Measurements from ENCODE around the gene MUC5B.

The MUC5B gene

GRCh38 chr11:1234054-1234720, 11.3 kb downstream of the MUC5B start:
- no peak for TF ChIP-seq CTCF (IDR thresholded peaks at IDR 0.05; ENCODE audit: low read depth, low read length, missing control alignments)
- no peak overlapping the region for H3K4me3 ChIP-seq (replicated peaks; ENCODE audit: low read depth, low read length)
- DNase-seq (ENCODE audit: extremely low read depth, low read depth) = no peak

- H3K4me3 ChIP-seq (replicated peaks; ENCODE audit: low read depth, low read length) = no peak overlapping the region
- TF ChIP-seq CTCF (IDR thresholded peaks at IDR 0.05; ENCODE audit: low read depth, low read length, missing control alignments) = no peak
- DNase-seq (ENCODE audit: extremely low read depth, low read depth) = no peak
Measured at GRCh38 chr11:1234771-1235305, 12.0 kb downstream of the MUC5B start.

GRCh38 chr11:1235306-1235900, 12.5 kb downstream of the MUC5B start:
- H3K4me3 ChIP-seq (replicated peaks; ENCODE audit: low read depth, low read length) = no peak overlapping the region
- no peak for TF ChIP-seq CTCF (IDR thresholded peaks at IDR 0.05; ENCODE audit: low read depth, low read length, missing control alignments)
- no peak for DNase-seq (ENCODE audit: extremely low read depth, low read depth)

GRCh38 chr11:1235901-1236315, 13.0 kb downstream of the MUC5B start:
- no peak for TF ChIP-seq CTCF (IDR thresholded peaks at IDR 0.05; ENCODE audit: low read depth, low read length, missing control alignments)
- no peak for DNase-seq (ENCODE audit: extremely low read depth, low read depth)

GRCh38 chr11:1236316-1237127, 13.7 kb downstream of the MUC5B start:
- no peak overlapping the region for H3K4me3 ChIP-seq (replicated peaks; ENCODE audit: low read depth, low read length)
- no peak for TF ChIP-seq CTCF (IDR thresholded peaks at IDR 0.05; ENCODE audit: low read depth, low read length, missing control alignments)
- no peak for DNase-seq (ENCODE audit: extremely low read depth, low read depth)

More at GRCh38 chr11:1235901-1236315, 13.0 kb downstream of the MUC5B start:
- H3K4me3 ChIP-seq (replicated peaks; ENCODE audit: low read depth, low read length) = no peak overlapping the region

- TF ChIP-seq CTCF (IDR thresholded peaks at IDR 0.05; ENCODE audit: low read depth, low read length, missing control alignments) = no peak
- no peak for DNase-seq (ENCODE audit: extremely low read depth, low read depth)
- no peak overlapping the region for H3K4me3 ChIP-seq (replicated peaks; ENCODE audit: low read depth, low read length)
Measured at GRCh38 chr11:1237128-1237580, 14.3 kb downstream of the MUC5B start.
